ENCODE results near the gene HNRNPA1L2.
"Not testable (repeated sequence)": the region's sequence is repeated elsewhere in the genome, so short reads cannot be mapped to it uniquely, and the experiment has no call there.

Gene HNRNPA1L2

GRCh38 chr13:52615134-52615801 lies 27.0 kb upstream of the HNRNPA1L2 start:
- DNase-seq (ENCODE audit: insufficient read length, low spot score) (no peak), FAIRE-seq (no peak)
- TF ChIP-seq POLR2A (IDR thresholded peaks at IDR 0.05; ENCODE audit: low read depth, low read length), result no peak

- FAIRE-seq, result no peak
Observed at GRCh38 chr13:52615812-52616211, 26.4 kb upstream of the HNRNPA1L2 start.

GRCh38 chr13:52617070-52618060 lies 24.9 kb upstream of the HNRNPA1L2 start:
- TF ChIP-seq POLR2A (IDR thresholded peaks at IDR 0.05; ENCODE audit: low read depth, low read length), result peak; percentile 32
- peak; percentile 53 for DNase-seq (ENCODE audit: insufficient read length, low spot score)
- peak; percentile 82 for FAIRE-seq

More at GRCh38 chr13:52615812-52616211, 26.4 kb upstream of the HNRNPA1L2 start:
- DNase-seq (ENCODE audit: insufficient read length, low spot score), result no peak
- no peak for TF ChIP-seq POLR2A (IDR thresholded peaks at IDR 0.05; ENCODE audit: low read depth, low read length)

GRCh38 chr13:52631083-52631690 lies 11.0 kb upstream of the HNRNPA1L2 start:
- FAIRE-seq; DNase-seq (ENCODE audit: insufficient read length, low spot score): not testable (repeated sequence)

- DNase-seq (ENCODE audit: insufficient read length, low spot score) (no peak), FAIRE-seq (no peak)
- TF ChIP-seq POLR2A (IDR thresholded peaks at IDR 0.05; ENCODE audit: low read depth, low read length), result no peak
Observed at GRCh38 chr13:52638666-52639328, 3.4 kb upstream of the HNRNPA1L2 start.

GRCh38 chr13:52644108-52644507 lies 1.9 kb downstream of the HNRNPA1L2 start:
- FAIRE-seq, result no peak
- TF ChIP-seq POLR2A (IDR thresholded peaks at IDR 0.05; ENCODE audit: low read depth, low read length), result no peak
- no peak for DNase-seq (ENCODE audit: insufficient read length, low spot score)

- TF ChIP-seq POLR2A (IDR thresholded peaks at IDR 0.05; ENCODE audit: low read depth, low read length), result no peak
- DNase-seq (ENCODE audit: insufficient read length, low spot score) (no peak), FAIRE-seq (no peak)
Observed at GRCh38 chr13:52646967-52647366, 4.7 kb downstream of the HNRNPA1L2 start.

- no peak for TF ChIP-seq POLR2A (IDR thresholded peaks at IDR 0.05; ENCODE audit: low read depth, low read length)
Observed at GRCh38 chr13:52650731-52651130, 8.5 kb downstream of the HNRNPA1L2 start.

GRCh38 chr13:52651897-52652195 lies 9.6 kb downstream of the HNRNPA1L2 start:
- DNase-seq (ENCODE audit: insufficient read length, low spot score) (peak; percentile 2), FAIRE-seq (no peak)
- TF ChIP-seq POLR2A (IDR thresholded peaks at IDR 0.05; ENCODE audit: low read depth, low read length), result no peak; the same call in 1 of the 2 replicates

More at GRCh38 chr13:52650731-52651130, 8.5 kb downstream of the HNRNPA1L2 start:
- DNase-seq (ENCODE audit: insufficient read length, low spot score), result no peak
- FAIRE-seq, result no peak

- FAIRE-seq (peak; percentile 83), DNase-seq (ENCODE audit: insufficient read length, low spot score) (peak; percentile 60)
- TF ChIP-seq POLR2A (IDR thresholded peaks at IDR 0.05; ENCODE audit: low read depth, low read length), result peak; percentile 88
Observed at GRCh38 chr13:52652196-52652979, 10.2 kb downstream of the HNRNPA1L2 start, which contains the start of gene SUGT1. Gene SUGT1 (plus strand): TSS chr13:52652836. CDS start chr13:52652921, 85 bp downstream.

- TF ChIP-seq POLR2A (IDR thresholded peaks at IDR 0.05; ENCODE audit: low read depth, low read length), result no peak
- no peak for FAIRE-seq
- DNase-seq (ENCODE audit: insufficient read length, low spot score), result peak; percentile 7
Observed at GRCh38 chr13:52652980-52653303, 10.7 kb downstream of the HNRNPA1L2 start.

- DNase-seq (ENCODE audit: insufficient read length, low spot score), result no peak
- FAIRE-seq, result no peak
- TF ChIP-seq POLR2A (IDR thresholded peaks at IDR 0.05; ENCODE audit: low read depth, low read length), result no peak
Observed at GRCh38 chr13:52659340-52659739, 17.1 kb downstream of the HNRNPA1L2 start.

GRCh38 chr13:52664272-52664671 lies 22.0 kb downstream of the HNRNPA1L2 start:
- no peak for FAIRE-seq
- TF ChIP-seq POLR2A (IDR thresholded peaks at IDR 0.05; ENCODE audit: low read depth, low read length), result no peak
- DNase-seq (ENCODE audit: insufficient read length, low spot score), result no peak

Data from H54 (cell line).